ENCODE results near the gene PRKAG2. TPM values are rescaled to one million over a fixed set of nuclear protein-coding genes. Genes with fewer than 3 reads are reported as not detected.

The PRKAG2 gene
- total RNA-seq, 1 donor from 2014 or later, result 15.7 TPM

DNA sequence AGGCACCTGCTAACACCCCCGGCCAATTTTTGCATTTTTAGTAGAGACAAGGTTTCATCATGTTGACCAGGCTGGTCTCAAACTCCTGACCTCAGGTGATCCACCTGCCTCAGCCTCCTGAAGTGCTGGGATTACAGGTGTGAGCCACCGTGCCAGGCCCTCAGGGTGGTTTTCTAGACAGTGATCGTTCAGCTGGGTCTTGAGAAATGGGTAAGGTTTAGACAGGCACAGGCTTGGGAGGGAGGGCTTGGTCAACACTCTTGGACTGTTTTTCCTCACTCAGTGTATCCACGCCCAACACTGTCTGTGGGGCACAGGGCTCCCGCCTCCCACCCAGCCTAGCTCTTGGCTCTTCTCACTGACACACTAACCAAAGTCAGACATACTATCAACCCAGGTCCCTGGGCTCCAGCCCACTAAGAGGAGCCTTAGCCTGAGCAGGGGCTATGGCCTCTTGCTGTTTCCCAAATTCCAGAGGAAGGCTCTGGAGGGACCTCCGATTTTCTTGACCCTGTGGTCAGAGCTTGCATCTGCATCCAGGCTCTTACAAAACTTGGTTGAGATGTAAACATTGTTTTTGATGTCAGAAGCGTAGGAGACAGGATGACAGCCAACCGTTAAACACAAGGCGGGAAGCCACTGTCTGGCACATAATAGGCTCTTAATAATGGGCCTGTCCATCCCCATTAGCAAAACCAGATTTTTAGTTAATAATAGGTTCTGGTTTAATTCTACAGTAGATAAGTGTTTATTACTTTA is 143.9 kb downstream of the PRKAG2 start:
- intact Hi-C loops (cut with micrococcal nuclease), result no loop called here

DNA sequence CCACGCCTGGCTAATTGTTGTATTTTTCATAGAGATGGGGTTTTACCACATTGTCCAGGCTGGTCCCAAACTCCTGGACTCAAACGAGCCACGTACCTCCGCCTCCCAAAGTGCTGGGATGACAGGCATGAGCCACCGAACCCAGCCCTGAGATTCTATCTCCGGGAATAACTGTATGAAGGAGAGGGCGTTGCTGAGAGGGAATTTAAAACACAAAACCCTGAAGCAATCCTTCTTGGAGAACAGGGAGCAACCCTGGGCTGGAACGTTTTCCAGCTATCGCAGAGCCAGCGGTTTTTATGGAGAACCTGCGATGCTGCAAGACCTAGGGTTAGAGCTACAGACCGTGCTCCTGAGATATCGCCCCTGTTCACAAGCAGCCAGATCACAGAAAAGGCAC is 144.6 kb downstream of the PRKAG2 start:
- intact Hi-C loops (cut with micrococcal nuclease), result no loop called here

DNA sequence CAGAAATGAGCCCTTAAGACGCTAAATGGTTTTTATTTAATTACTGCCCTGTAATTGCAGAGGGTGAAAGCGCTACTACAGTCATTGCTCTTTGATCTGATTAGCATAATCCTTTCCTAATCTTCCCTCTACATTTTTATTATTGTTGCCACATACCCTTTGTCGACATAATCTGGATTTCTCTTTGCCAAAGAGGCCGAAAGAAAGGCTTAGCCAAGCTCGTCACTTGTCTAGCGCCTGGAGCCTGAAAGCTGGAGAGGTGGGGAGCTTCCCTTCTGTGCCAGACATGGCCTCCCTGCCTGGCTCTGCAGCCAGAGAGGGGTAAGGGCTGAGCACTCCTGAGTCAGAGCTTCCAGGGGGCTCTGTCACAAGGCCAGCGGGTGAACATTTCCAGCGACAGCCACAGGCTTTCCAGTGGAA is 145.9 kb downstream of the PRKAG2 start:
- intact Hi-C loops (cut with micrococcal nuclease), result no loop called here

DNA sequence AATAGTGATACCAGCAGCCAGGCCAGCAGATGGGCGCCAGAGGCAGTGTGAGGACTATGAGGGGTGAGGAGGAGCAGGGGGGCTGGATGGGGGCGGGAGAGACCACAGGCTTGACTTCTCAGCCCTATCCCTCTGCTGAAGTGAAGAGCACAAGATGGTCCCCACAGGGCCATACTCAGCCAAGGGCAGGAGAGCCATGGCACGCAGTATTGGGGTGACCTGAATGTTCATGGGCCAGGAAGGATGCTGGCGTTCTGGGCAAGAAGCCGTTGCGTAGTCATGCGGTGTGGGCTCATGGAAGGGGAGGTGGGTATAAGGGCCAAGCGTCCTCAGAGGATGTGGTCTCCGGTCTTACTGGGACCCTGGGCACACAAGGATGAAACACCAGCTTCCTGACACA is 146.3 kb downstream of the PRKAG2 start:
- intact Hi-C loops (cut with micrococcal nuclease), result no loop called here

DNA sequence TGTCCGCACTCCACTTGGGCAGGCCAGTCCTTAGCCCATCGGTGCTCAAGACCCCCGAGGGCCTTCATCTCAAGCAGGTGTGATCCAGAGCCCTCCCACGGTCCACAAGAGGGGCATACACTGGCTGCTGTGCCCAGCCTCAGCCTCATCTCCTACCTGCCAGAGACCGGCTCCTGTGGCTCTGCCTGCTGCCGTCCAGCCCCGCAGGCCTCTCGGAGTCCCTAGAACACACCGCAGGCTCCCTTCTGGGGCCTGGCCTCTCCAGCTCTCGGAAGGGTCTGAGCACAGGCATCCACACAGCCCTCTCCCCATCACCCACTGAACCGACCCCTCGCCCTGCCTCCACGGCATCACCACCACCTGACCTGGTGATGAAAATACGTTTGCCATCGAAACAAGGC is 147.4 kb downstream of the PRKAG2 start:
- intact Hi-C loops (cut with micrococcal nuclease), result no loop called here

DNA sequence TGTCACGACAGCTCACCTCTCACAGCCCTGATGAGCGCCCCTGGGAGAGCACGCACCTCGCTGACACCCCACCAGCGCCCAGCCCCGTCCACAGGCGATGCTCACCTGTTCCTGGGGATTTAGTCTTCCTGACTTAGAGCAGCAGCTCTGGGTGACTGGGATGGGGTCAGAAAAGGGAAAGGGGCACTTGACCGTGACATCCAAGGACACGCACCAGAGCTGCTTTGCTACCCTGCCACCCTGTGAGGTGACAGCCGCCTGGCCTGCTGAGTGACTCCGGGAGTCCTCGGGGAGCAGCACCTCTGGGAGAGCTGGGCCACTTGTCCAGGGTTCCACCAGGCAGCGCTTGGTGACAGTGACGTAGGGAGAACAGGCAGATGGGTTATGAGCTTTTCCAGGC is 148.2 kb downstream of the PRKAG2 start:
- intact Hi-C loops (cut with micrococcal nuclease), result no loop called here

DNA sequence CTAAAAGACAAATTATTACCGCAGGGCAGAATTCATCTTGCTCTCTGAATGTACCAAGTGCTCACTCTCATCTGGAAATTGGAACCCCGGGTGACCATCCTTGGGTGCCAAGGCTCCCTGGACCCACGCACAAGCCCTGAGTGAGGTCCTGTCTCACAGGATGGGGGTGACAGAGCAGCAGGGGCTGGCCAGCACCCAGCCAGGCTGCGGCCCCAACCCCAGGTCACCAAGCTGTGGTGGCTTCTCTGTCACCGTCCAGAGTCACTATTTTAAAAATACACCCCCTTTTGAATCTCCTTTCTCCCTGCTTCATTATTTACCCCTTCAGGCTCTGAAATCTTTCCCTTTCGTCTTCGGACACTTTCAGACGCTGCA is 148.6 kb downstream of the PRKAG2 start:
- intact Hi-C loops (cut with micrococcal nuclease), result no loop called here

DNA sequence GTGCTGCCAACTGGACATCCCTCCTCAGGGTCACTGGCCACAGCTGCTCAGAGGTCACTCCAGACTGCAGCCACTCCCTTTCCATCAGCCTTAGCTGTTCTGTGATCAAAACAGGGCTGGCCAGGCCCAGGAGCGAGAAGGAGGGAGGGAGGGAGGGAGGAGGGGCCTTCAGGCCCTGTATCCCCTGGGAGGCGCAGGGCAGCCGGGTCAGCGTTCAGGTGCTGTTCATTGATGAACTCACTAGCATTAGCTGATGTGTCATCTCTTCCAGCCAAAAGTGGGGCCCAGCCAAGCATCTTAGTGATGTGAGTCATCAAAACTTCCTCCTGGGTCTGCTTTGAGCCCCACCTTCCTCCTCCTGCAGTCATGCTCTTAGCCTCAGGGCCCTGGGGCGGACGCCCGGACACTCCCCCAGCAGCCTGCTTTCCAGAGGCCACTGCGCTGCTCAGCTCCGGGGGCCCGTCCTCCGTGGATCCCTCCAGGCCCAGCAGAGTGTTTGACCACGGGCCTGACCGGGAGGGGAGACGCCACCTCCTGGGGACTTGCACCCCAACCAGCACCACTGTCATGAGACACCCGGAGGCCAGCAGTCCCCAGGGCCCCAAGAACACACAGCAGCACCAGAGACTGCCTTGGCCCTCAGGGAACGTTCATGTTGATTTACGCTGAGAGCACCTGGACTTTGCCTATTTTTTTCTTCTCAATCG is 149.2 kb downstream of the PRKAG2 start:
- intact Hi-C loops (cut with micrococcal nuclease), result no loop called here

DNA sequence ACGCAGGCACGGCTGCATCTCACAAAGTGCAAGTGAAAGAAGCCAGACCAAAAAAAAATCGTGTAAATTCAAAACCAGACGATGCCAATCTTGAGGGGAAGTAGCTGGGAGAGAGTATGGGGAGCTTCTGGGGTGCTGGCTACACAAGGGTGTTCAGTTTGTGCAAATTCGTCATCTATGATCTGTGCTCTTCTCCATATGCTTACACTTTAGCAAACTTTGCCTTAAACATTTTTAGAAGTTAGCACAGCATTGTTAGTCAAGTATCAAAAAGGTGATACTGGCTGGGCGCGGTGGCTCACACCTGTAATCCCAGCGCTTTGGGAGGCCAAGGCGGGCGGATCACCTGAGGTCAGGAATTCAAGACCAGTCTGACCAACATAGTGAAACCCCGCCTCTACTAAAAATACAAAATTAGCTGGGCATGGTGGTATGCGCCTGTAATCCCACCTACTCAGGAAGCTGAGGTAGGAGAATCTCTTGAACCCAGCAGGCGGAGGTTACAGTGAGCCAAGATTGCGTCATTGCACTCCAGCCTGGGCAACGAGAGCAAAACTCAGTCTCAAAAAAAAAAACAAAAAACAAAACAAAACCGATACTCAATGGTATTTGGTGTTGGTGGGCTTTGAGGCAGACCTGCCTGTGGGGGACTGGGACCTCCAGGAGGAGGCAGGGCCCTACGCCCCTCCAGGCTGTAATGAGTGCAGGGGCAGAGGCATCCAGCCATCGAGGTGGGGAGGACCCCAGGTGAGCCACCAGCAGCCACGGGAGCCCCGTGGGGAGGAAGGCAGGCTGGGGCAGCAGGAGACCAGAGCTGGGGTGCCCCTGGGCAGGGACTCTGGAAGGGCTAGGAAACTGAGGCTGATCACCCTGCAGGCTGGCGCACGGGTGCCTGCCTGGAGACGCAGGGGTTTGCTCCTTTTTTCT is 150.0 kb downstream of the PRKAG2 start:
- intact Hi-C loops (cut with micrococcal nuclease), result no loop called here

DNA sequence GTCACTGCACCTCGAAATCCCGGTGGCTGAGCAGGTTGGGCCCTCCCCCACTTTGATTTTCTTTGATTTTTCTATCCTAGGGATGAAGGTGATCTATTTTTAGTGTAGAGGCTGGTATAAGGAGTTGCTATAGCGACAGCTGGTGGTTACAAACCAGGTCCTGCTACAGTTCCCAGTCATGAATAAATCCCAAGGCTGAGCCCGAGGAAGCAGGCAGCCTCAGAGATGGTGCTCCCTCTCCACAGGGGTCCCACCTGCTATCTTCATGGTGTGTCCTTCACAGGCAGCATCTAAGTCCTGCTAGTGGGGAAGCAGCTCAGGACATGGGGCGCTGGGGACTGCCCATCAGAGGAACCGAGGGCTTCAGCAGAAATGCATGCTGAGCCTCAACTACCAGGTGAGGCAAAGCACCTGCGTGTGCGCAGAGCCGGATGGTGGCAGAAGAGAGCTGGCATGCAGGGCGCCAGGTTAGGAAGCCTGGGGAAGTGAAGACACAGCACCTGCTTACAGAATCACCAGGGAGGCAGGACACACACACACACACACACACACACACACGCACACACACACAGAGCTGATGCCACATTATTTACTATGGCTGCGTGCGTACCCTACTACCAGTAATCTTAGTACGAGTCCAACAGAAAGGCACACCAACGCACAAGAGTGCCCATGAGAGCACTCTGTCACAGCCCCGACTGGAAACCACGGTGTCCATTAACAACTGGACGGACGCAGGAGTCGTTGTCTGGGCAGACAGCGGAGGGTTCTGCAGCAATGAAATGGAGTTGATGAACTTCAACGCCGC is 150.9 kb downstream of the PRKAG2 start:
- intact Hi-C loops (cut with micrococcal nuclease), result no loop called here

DNA sequence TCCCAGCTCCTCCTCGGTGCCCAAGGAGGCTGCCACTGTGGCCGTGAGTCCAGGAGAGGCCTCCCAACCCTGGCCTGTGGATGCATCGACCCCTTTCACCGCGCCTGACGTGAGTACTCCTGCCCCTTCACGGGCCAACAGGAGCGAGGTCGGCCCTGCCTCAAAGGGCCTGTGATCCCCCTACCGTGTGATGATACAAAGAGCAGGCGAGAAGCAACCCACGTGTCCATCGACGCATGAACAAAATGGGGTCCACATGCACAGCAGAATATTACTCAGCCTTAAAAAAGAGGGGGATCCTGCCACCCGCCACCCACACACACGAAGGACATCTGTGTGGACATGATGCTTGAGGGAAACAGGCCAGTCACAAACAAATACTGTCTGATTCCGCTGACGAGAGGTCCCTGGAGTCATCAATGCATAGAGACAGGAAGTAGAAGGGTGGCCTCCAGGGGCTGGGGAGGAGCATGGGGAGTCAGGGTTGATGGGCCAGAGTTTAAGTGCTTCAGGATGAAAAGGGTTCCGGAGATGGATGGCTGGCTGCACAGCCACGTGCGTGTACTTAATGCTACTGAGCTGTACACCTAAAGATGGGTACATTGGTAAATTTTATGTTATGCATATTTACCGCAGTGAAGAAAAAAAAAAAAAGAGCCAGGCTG is 151.9 kb downstream of the PRKAG2 start:
- intact Hi-C loops (cut with micrococcal nuclease), result no loop called here

DNA sequence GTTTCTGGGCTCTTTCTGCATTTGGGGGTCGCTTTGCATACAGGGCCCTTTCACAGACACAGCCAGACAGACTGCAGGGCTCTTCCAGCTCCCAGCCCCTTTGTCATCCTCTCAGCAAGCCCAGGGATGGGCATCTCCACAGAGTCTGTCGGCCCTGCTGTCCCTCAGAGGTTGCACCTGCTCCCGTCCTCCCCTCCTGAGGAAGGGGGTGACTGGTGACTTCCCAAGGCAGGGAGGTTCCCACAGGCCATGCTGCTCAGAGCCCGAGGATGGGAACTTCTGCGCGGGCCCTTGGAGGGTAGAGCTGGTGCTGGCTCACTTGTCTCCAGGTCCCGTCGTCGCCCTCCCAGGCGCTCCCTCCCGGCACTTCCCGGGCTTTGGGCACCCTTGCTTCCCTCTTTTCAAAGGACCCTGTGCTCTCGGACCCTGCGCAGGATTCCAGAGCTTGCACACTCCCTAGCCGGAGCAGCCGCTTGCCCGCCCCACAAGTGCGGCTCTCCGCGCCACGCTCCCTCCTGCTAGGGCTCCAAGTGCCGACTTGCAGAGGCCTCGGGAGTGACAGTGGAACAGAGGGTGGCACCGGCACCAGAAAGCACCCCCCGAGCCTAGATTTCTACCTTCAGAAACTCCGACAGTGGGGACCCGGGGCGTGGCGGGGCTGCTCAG is 152.5 kb downstream of the PRKAG2 start:
- intact Hi-C loops (cut with micrococcal nuclease), result no loop called here

DNA sequence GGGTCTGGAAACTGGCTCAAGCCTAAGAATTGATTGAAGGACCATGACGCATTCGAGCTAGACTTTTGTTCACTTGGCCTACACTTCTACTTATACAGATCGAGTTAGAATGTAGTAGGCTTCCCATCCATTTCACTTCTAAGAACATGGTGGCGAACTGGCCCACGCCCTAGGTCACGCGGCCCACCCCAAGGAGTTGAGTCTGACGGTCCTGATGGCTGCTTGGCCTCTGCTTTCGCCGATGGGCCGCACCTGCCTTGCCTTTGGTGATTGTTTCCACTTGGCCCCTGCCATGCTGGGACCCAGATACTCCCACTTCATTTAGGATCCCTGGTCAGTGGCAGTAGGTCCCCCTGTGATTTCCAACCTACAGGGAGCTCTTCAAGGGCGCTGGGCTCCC is 153.6 kb downstream of the PRKAG2 start:
- intact Hi-C loops (cut with micrococcal nuclease), result no loop called here

DNA sequence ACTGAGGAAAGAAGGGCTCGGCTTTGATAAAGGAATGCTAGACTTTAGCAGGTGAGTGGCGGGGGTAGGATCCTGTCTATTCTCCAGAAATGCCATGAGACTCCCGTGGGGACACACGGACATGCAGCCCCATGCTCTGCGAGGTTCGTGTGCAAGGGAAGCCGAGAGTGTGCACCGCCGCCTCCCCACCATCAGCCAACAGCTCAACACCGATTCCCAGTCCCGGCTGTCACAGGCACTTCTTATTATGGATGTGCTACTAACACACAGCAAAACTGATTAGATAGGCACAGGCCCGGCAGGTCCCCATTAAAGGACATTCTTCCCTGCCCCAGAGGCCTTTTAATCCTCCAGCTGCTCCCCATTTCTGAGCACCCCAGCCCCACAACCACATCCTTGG is 154.4 kb downstream of the PRKAG2 start:
- intact Hi-C loops (cut with micrococcal nuclease), result no loop called here

DNA sequence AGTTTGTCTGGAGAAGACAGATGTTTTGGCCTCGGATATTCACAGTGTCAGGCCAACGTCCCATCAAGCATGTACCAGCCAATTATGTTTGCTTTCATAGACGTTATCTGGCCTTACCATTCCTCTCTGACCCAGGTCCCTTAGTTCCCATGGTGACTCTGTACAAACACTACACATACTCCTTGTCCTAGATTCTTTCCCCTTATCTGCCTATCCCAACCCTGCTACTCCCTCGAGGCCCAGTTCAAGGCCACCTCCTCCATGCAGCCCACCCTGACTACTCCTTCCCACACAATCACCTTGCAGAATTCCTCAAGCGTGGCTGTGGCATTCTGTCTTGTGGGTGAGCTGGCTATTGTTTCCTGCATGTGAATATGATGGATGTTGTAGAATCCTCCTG is 155.2 kb downstream of the PRKAG2 start:
- intact Hi-C loops (cut with micrococcal nuclease), result no loop called here

DNA sequence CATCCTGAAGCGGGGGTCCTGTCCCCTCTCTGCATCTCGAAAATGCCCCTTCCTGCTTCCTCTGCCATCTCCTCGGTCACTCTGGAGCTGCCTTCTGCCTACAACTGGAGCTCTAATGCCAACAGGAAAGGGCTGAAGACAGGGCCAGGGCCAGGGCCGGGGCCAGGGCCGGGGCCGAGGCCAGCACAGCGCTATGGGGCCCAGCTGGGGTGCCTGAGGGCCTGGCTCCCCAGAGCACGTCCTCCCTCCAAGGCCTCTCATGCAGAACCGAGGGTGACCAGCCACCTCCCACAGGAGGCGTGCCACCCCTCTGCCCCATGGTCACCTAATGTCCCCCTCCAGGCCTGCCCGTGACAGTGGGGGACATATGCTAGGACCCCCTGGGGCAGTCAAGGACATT is 155.7 kb downstream of the PRKAG2 start:
- intact Hi-C loops (cut with micrococcal nuclease), result no loop called here

DNA sequence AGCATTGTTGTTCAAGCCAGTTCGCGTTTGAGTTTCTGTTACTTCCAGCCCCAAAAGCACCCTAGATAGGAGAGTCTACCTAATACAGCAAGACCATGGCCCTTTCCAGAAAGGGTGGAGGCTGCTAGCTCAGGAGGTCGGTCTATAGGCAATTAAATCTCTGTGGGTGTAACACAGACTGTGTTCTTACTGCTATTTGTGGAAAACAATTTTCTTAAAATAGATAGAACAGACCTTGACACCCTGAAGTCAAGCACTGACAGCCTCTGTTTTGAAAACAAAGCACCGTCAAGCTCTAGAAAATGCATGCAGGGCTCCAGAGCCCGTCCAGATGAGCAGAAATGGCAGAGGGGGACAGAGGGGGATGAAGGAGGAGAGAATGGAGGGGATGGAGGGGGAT is 156.6 kb downstream of the PRKAG2 start:
- intact Hi-C loops (cut with micrococcal nuclease), result no loop called here

DNA sequence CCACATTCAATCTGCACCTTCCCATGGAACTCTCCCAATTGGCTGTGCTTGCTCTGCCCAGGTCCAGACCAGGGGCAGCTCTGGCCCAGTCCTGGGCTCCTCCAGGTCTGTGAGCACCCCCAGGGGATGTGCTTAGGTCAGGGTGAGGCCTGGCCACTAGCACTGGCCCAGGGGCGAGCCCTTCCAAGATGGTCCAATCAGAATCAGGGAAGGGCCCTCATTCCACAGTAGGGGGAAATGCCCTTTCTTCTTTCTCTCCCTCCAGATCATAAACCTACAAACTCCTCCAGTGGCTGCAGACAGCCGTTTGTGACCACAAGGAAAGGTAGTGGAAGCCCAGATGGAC is 157.0 kb downstream of the PRKAG2 start:
- intact Hi-C loops (cut with micrococcal nuclease), result no loop called here

DNA sequence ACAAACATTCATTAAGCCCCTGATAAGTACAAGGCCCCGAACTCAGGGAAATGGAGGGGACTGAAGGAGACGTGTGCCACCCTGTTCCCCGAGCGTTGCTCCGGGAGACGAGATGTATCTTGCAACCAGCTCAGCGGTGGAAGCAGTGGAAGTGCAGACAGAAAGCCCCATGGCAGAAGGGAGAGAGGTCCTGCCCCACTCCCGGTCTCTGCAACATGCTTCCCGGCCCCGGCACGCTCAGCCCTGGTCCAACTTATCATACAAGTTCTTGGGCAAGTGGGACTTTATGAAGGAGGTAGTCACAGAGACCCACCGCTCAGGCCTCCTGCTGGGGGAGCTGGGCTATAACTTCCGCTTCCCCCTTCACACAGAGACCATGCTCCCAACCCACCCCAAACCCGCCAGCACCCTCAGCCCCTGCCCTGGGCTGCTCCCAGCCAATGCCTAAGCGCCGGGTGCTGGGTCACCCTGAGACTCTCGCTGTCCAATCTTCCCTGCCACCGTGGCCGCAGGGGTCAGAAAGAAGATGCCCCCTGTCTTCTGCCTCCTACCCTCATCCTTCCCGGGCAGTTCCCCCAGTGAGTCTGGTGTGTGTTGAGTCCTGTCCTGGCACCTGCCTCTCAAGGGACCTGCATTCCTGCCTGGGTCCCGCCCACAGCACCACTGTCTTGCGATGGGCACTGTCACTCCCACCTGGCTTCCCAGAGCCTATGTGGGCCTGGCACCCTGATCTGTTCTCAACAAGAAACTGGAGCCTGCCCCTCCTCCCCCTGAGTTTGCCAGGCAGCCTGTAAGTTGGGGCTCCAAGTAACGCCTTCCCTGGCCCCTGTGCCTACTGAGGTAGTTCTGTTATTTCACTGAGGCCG is 157.7 kb downstream of the PRKAG2 start:
- intact Hi-C loops (cut with micrococcal nuclease), result no loop called here
